ENCODE measurements around the gene ST8SIA5.

GRCh38 chr18:46641917-46642316 is 114.9 kb downstream of the ST8SIA5 start:
- no peak for TF ChIP-seq EZH2 (IDR thresholded peaks at IDR 0.05; ENCODE audit: insufficient read depth, poor library complexity, severe bottlenecking)
- no peak for TF ChIP-seq EZH2phosphoT487 (IDR thresholded peaks at IDR 0.05; ENCODE audit: insufficient read depth, low read depth)

Data from GM23248 (cell line).